DOHH2 (cell line): Measurements from ENCODE around the gene USH1G.

Experiments used
- EZH2phosphoT487 ChIP-seq: fragments of 200-600 bp; sonication (generic); IDR thresholded peaks from 2 replicates; pipeline ENCODE4 v1.6.1; 2017; ENCODE audit warnings: borderline replicate concordance, mild to moderate bottlenecking, antibody characterized with exemption, low read length, moderate library complexity, mixed read lengths
- TF ChIP-seq, protein P1 (sequence below): fragments of 200-600 bp; sonication (generic); IDR thresholded peaks from one replicate; pipeline ENCODE4 v1.5.1; 2014; ENCODE audit warnings: antibody characterized with exemption, mild to moderate bottlenecking, low read depth, low read length; ENCODE audit not compliant: poor library complexity, severe bottlenecking

DNA sequence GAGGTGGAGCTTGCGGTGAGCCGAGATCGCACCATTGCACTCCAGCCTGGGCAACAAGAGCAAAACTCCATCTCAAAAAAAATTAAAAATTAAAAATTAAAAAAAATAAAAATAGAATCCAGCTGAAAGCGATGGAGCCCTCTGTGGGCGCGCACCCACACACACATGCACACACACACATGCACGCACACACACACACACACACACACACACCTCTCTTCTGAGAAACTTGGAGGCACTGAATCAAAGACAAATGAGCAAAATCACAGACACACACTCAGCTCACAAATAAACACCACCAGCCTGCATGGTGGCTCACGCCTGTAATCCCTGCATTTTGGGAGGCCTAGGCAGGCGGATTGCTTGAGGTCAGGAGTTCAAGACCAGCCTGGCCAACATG, 20.0 kb downstream of the USH1G start:
- TF ChIP-seq, protein P1, sequence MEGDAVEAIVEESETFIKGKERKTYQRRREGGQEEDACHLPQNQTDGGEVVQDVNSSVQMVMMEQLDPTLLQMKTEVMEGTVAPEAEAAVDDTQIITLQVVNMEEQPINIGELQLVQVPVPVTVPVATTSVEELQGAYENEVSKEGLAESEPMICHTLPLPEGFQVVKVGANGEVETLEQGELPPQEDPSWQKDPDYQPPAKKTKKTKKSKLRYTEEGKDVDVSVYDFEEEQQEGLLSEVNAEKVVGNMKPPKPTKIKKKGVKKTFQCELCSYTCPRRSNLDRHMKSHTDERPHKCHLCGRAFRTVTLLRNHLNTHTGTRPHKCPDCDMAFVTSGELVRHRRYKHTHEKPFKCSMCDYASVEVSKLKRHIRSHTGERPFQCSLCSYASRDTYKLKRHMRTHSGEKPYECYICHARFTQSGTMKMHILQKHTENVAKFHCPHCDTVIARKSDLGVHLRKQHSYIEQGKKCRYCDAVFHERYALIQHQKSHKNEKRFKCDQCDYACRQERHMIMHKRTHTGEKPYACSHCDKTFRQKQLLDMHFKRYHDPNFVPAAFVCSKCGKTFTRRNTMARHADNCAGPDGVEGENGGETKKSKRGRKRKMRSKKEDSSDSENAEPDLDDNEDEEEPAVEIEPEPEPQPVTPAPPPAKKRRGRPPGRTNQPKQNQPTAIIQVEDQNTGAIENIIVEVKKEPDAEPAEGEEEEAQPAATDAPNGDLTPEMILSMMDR: no peak
- TF ChIP-seq EZH2phosphoT487: no peak
